Endothelial cell of umbilical vein (primary cell): ENCODE data around the gene LRP3. TPM values are rescaled to one million over a fixed set of nuclear protein-coding genes. Genes with fewer than 3 reads are reported as not detected.

Experiments
- BruUV-seq: library from RNA; stranded (reverse); fragments of 400-500 nt; replicated peaks from 2 replicates; lab custom pipeline; 2021; lab: Mats Ljungman, UMichigan
- CTCF ChIA-PET: fragments of 300-600, 350-600 bp; sonication (Branson Sonifier 250); formaldehyde crosslinking; loops from one replicate; lab custom pipeline; 2021; ENCODE audit warnings: antibody characterized with exemption, inconsistent platforms; lab: Charles Lee
- POLR2A ChIA-PET: fragments of 300-600, 350-600 bp; sonication (Branson Sonifier 250); formaldehyde crosslinking; loops from one replicate; lab custom pipeline; 2021; ENCODE audit warnings: antibody characterized with exemption, inconsistent platforms; lab: Charles Lee
- DNase-seq: peaks from one replicate; pipeline ENCODE4 v3.0.0-alpha.2; 2011; ENCODE audit warnings: low read depth, low spot score
- FAIRE-seq: peaks from 2 replicates; lab custom pipeline; 2011; peaks lifted over from hg19 to GRCh38; lab: Jason Lieb, UNC
- H2AFZ ChIP-seq: 2 replicates; pipeline ENCODE4 v1.6.0; 2012; ENCODE audit warnings: low read depth, low read length, control low read depth, inconsistent platforms
- H3K27ac ChIP-seq: 2 replicates; pipeline ENCODE4 v1.5.1; 2011; ENCODE audit warnings: low read depth, mild to moderate bottlenecking, control low read depth, low read length, moderate library complexity; ENCODE audit not compliant: insufficient read depth
- H3K27me3 ChIP-seq, 2 experiments: 2 replicates each; pipeline versions ENCODE4 v1.6.0 to v1.6.1; 2011; ENCODE audit warnings: low read length in 2 of 2, mixed read lengths in 1 of 2; ENCODE audit not compliant: control insufficient read depth in 2 of 2, insufficient read depth in 2 of 2
- H3K36me3 ChIP-seq, 2 experiments: 2 replicates in 1 of 2; 3 replicates in 1 of 2; pipeline ENCODE4 v1.5.1; 2011; ENCODE audit warnings: low read length in 2 of 2, mild to moderate bottlenecking in 1 of 2, moderate library complexity in 1 of 2; ENCODE audit not compliant: control insufficient read depth in 2 of 2, insufficient read depth in 2 of 2; ENCODE audit errors: extremely low read depth in 1 of 2
- H3K4me1 ChIP-seq: 3 replicates; pipeline ENCODE4 v1.5.1; 2011; ENCODE audit warnings: mild to moderate bottlenecking, low read length; ENCODE audit not compliant: control insufficient read depth, insufficient read depth; ENCODE audit errors: extremely low read depth
- H3K4me2 ChIP-seq: 2 replicates; pipeline ENCODE4 v1.6.1; 2011; ENCODE audit warnings: low read length, control low read depth, mixed read lengths; ENCODE audit not compliant: insufficient read depth
- H3K4me3 ChIP-seq, 3 experiments: fragments of 200-600 bp in 1 of 3; sonication (generic), shearing (Covaris generic) in 1 of 3; replicated peaks in 1 of 3; 2 replicates each; pipeline ENCODE4 v1.5.1; 2011 to 2016; ENCODE audit warnings: control low read depth in 3 of 3, low read length in 3 of 3, mild to moderate bottlenecking in 2 of 3, inconsistent platforms in 1 of 3, low read depth in 1 of 3, moderate library complexity in 1 of 3; ENCODE audit not compliant: insufficient read depth in 1 of 3
- H3K79me2 ChIP-seq: 2 replicates; pipeline ENCODE4 v1.6.0; 2012; ENCODE audit warnings: low read length, inconsistent platforms; ENCODE audit not compliant: control insufficient read depth, insufficient read depth
- H3K9ac ChIP-seq: replicated peaks from 2 replicates; pipeline ENCODE3; 2011; ENCODE audit warnings: low read length, control low read depth; ENCODE audit not compliant: insufficient read depth; ENCODE audit errors: extremely low read depth
- H3K9me1 ChIP-seq: replicated peaks from 3 replicates; pipeline ENCODE4 v1.6.0; 2011; ENCODE audit warnings: mild to moderate bottlenecking, low read length; ENCODE audit not compliant: control insufficient read depth, insufficient read depth; ENCODE audit errors: extremely low read depth
- H3K9me3 ChIP-seq: replicated peaks from 2 replicates; pipeline ENCODE4 v1.5.1; 2012; ENCODE audit warnings: low read length, inconsistent platforms; ENCODE audit not compliant: control insufficient read depth, insufficient read depth
- H4K20me1 ChIP-seq: replicated peaks from 2 replicates; pipeline ENCODE3; 2011; ENCODE audit warnings: mild to moderate bottlenecking, low read length; ENCODE audit not compliant: control insufficient read depth, insufficient read depth; ENCODE audit errors: extremely low read depth
- EZH2 ChIP-seq: IDR thresholded peaks from 2 replicates; pipeline ENCODE4 v1.6.1; 2012; ENCODE audit warnings: borderline replicate concordance, low read depth, mild to moderate bottlenecking, moderate library complexity, low read length, inconsistent platforms; ENCODE audit not compliant: severe bottlenecking
- FOS ChIP-seq: IDR thresholded peaks from 2 replicates; pipeline ENCODE4 v1.6.1; 2011; ENCODE audit warnings: mild to moderate bottlenecking, low read length, moderate library complexity, borderline replicate concordance; ENCODE audit not compliant: insufficient read depth
- GATA2 ChIP-seq: IDR thresholded peaks from 2 replicates; pipeline ENCODE4 v1.7.0; 2011; ENCODE audit warnings: low read depth, mild to moderate bottlenecking, moderate library complexity, mixed read lengths, low read length; ENCODE audit not compliant: insufficient read length, insufficient read depth
- JUN ChIP-seq: IDR thresholded peaks from 2 replicates; pipeline ENCODE4 v1.6.1; 2011; ENCODE audit warnings: borderline replicate concordance, low read depth; ENCODE audit not compliant: insufficient read length, insufficient read depth
- MYC ChIP-seq: IDR thresholded peaks from one replicate; pipeline ENCODE4 v1.6.1; 2011; ENCODE audit warnings: mild to moderate bottlenecking, low read depth, low read length
- POLR2A ChIP-seq: IDR thresholded peaks from 2 replicates; pipeline ENCODE4 v1.6.1; 2012; ENCODE audit warnings: low read depth, mild to moderate bottlenecking, control low read depth, low read length
- POLR2AphosphoS5 ChIP-seq: IDR thresholded peaks from 2 replicates; pipeline ENCODE4 v1.6.1; 2012; ENCODE audit warnings: low read depth, mild to moderate bottlenecking, control low read depth, low read length, moderate library complexity; ENCODE audit not compliant: insufficient read depth
- dilution Hi-C: fragments of 300-500 bp; cut with MboI; formaldehyde crosslinking; loops from one replicate; pipeline ENCODE4 v1.15.0; 2019; ENCODE audit warnings: low sequenced_read_pairs; ENCODE audit not compliant: extremely low pct_ligation_motif_present
- intact Hi-C: fragments of 100-400 bp; cut with micrococcal nuclease; formaldehyde crosslinking; loops from one replicate; pipeline ENCODE4 v1.10.0; 2022
- polyA plus RNA-seq, 4 experiments: library from polyadenylated mRNA; depleted of rRNA in 3 of 4; stranded (reverse) in 3 of 4; unstranded in 1 of 4; fragments of >200 nt; gene quantifications; 2 replicates each; pipeline versions ENCODE4 v1.2.1 to v1.2.3, GENCODE V29; 2011 to 2012; ENCODE audit warnings: missing spikeins in 1 of 4
- total RNA-seq: library from RNA; stranded (reverse); gene quantifications from 2 replicates; pipeline ENCODE4 v1.2.3, GENCODE V29; 2021
- TF ChIP-seq, protein P1 (sequence below), 2 donors: IDR thresholded peaks; 1 replicate in 1 of 2; 2 replicates in 1 of 2; pipeline ENCODE4 v1.5.1; 2011; ENCODE audit warnings: low read length in 2 of 2, mild to moderate bottlenecking in 2 of 2, moderate library complexity in 2 of 2, control low read depth in 1 of 2, inconsistent platforms in 1 of 2, low read depth in 1 of 2; ENCODE audit not compliant: insufficient read depth in 1 of 2; ENCODE audit errors: extremely low read depth in 1 of 2
- TF ChIP-seq, protein P2 (sequence below): IDR thresholded peaks from 2 replicates; pipeline ENCODE4 v1.6.1; 2011; ENCODE audit not compliant: insufficient read depth, insufficient read length

The LRP3 gene
- total and polyA plus RNA-seq, 2 donors (not counting 3 experiments of a cell fraction or from before 2014, with no cell fraction given): 14.3 to 19.4 TPM

DNA sequence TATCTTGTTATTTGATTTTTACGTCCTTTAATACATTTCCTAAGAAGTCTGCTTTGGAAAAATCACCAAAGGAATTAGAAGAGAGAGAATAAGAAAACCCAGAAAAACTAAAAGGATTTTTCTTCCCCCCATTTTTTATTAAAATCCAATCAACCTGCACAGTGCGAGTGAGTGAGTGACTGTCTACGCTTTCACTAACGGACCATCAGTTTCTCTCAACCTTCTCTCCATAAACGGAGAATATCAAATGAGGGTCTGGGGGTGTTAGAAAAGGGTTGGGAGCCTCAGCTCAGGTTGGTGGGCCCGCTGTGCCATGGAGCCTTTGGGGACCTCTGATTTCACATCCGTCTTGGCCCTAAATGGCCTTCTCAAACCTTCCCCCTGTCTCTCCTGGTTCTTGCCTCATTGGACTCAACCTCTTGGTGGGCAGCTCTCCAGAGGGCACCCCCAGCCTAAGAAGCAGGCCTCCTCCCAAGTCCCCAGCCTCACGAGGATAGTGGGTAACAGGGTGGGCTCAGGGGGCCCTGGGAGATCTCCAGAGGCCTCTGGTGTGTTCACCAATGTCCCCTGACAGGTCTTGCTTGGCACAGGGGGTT is 763 bp upstream of the LRP3 start:
- BruUV-seq: no TSS peak
- ChIA-PET POLR2A (no interaction called here), CTCF (interaction anchor here (1.5 to 5.2 kb wide), 2 partner anchors 9 kb away, joined by 6 to 43 read pairs; no protein-coding TSS in a partner anchor)
- intact Hi-C loops (no loop called here), dilution Hi-C loops (no loop called here)
- H3K4me3 ChIP-seq: no peak overlapping the region
- peaks cover 3% of the 10 kb centered on the region for H3K4me1 ChIP-seq
- no peaks in the 10 kb centered on the region for H3K79me2 ChIP-seq
- no peak overlapping the region for H3K4me2 ChIP-seq
- H3K27me3 ChIP-seq: peaks cover 2 to 4% of the 10 kb centered on the region in 2 experiments
- H2AFZ ChIP-seq: no peak overlapping the region
- no peaks in the 10 kb centered on the region for H3K9me3 ChIP-seq
- no peak overlapping the region for H3K27ac ChIP-seq
- DNase-seq (no peak), FAIRE-seq (no peak)
- TF ChIP-seq JUN (no peak), POLR2AphosphoS5 (no peak), FOS (no peak), EZH2 (no peak), POLR2A (no peak), MYC (no peak), GATA2 (no peak)
- TF ChIP-seq, protein P1, sequence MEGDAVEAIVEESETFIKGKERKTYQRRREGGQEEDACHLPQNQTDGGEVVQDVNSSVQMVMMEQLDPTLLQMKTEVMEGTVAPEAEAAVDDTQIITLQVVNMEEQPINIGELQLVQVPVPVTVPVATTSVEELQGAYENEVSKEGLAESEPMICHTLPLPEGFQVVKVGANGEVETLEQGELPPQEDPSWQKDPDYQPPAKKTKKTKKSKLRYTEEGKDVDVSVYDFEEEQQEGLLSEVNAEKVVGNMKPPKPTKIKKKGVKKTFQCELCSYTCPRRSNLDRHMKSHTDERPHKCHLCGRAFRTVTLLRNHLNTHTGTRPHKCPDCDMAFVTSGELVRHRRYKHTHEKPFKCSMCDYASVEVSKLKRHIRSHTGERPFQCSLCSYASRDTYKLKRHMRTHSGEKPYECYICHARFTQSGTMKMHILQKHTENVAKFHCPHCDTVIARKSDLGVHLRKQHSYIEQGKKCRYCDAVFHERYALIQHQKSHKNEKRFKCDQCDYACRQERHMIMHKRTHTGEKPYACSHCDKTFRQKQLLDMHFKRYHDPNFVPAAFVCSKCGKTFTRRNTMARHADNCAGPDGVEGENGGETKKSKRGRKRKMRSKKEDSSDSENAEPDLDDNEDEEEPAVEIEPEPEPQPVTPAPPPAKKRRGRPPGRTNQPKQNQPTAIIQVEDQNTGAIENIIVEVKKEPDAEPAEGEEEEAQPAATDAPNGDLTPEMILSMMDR (IDR thresholded peaks at IDR 0.05; ENCODE audit: extremely low read depth in 1 of 2, insufficient read depth in 1 of 2, low read depth in 1 of 2, low read length in 2 of 2): no peak
- TF ChIP-seq, protein P2, sequence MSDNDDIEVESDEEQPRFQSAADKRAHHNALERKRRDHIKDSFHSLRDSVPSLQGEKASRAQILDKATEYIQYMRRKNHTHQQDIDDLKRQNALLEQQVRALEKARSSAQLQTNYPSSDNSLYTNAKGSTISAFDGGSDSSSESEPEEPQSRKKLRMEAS: no peak
- H3K9ac ChIP-seq: no peak overlapping the region
- no peaks in the 10 kb centered on the region for H4K20me1 ChIP-seq
- no peaks in the 10 kb centered on the region for H3K9me1 ChIP-seq
- H3K36me3 ChIP-seq: no peaks in the 10 kb centered on the region
